Stimulated activated CD8-positive, alpha-beta memory T cell treated with anti-CD3 and anti-CD28 coated beads, Interleukin-4, amount 100 ng/mL, for 24 hours (primary cell): Measurements from ENCODE around the gene JAKMIP2.
"Not testable (repeated sequence)": the region's sequence is repeated elsewhere in the genome, so short reads cannot be mapped to it uniquely, and the experiment has no call there.

Source experiments
- DNase-seq: peaks from one replicate; pipeline ENCODE4 v3.0.0-alpha.2; 2020; ENCODE audit warnings: low read depth

Gene JAKMIP2

GRCh38 chr5:147648597-147648996, 133.9 kb downstream of the JAKMIP2 start:
- no peak for DNase-seq

DNA sequence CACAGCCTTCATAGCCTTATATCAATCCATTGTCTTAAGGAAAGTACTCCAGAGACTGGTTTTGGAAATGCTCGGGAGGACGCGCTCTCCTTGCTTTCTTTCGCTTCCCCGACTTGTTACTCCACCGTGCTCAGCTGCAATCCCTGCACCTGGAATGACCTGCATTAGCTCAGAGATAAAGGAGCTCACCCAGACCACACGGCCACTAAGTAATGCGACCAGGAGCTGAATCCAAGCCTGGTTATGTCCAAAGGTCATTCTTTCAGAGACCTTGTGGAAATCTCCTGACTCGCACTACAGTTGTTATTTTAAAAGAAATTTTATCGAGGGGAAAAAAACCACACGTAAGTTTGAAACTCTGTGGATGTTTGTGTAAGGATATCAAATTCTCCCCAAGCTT, 137.3 kb downstream of the JAKMIP2 start:
- DNase-seq, result no peak

DNA sequence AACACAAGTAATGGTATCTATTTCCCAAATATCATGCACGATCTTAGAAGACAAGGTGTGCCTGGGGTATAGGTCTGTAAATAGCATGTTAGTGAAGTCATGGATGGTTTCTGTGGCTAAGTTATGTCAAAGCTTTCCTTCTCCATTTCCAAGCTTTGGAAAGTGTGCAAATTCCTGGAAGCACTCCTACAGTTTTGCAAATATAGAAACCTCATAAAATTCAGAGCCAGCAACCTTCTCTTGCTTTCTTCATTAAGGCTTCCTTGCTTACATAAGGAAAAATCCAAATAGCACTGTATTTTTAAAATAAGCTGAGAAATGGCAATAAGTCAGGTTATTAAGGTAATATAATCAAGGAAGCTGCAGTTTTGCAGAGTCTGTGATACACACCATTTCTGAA, 138.1 kb downstream of the JAKMIP2 start:
- no peak for DNase-seq

DNA sequence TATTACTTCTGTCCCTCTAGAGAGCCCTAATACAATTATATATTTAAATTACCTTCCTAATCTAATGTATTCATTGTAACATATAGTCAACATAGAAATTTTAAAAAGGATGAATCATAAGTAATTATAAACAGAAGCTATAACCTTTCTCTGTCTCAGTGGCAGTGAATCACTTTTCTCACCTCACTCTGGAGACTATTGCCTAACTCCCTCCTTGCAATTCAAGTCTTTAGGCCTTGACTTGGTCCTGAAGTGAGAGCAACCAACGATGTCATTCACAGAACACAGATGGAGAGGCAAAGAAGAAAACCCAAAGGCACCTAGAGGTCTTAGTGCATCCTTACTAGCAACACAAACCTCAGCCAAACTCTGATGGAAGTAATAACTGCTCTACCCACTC, 139.4 kb downstream of the JAKMIP2 start:
- DNase-seq, result no peak

DNA sequence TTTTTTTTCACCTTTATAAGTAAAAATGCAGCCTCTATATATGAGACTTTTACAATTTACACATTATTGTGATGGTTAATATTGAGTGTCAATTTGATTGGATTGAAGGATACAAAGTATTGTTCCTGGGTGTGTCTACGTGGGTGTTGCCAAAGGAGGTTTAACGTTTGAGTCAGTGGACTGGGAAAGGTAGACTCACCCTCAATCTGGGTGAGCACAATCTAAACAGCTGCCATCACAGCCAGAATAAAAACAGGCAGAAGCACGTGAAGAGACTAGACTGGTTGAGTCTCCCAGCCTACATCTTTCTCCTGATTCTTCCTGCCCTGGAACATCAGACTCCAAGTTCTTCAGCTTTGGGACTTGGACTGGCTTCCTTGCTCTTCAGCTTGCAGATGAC, 139.9 kb downstream of the JAKMIP2 start:
- no peak for DNase-seq

DNA sequence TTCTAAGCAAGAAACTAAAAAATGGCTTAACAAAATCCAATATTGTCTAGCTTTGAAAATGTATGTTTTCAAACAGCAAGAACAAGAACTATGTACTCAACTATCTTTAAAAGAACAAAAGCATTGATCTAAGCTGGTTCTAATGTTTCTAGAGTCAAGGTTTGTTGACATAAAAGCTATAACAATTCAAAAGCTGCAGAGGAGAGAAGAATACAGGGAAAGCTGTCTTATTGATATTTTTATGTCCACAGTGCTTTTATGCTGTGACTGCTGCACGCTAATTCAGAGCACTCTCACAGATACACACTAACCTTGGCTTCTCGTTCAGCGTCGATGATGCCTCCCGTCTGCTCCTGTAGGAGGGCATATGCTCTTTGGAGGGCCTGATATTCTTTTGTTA, 143.2 kb downstream of the JAKMIP2 start:
- DNase-seq, result no peak

DNA sequence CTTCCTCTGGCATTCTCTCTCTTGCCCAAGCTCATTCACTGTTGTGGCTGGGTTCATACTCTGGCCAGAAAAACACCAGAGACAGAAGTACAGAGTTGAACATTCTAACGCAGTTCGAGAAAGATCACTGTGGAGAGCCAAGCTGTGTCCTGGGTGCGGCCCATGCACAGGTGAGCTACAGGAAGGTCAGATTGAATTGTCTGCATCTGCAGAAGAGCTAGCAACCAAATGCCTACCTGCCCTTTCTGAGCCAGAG, 145.9 kb downstream of the JAKMIP2 start:
- DNase-seq, result no peak

DNA sequence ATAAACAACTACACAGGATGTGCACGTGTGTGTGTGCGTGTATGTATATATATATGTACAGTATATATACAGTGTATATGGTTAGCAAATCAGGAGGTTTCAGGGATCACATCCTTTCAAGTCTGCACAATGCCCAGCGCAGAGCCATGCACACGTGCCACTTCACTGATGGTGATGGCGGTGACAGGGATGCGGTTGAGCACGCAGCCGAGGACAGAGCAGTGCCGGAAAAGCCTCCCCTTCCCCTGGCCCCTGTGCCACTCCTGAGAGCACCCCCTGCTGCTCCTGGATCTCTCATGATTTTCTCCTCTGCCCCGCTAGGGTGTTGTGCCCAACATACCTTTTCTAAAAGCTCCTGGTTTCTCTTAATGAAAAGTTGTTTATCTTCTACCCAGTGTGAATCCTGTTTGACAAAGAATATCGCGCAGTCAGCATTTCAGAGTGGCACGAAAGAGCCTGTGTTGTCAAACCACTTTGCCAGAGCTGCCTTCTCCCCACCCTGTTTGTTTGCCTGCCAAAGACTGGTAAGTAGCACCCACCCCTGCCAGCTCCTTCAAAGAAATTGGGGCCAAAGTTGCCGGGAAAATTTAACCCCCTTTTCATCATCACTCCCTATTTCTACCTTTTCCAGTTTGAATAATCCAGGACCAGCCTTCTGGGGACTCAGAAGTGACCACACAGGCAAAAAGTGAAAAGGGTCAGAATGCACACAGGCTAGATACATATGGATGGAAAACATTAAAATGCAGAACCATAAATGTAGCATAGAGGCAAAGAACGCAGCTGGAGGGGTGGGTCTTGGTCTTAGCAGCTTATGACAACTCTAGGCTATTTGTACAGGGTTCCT, 146.4 kb downstream of the JAKMIP2 start:
- DNase-seq, result no peak

- DNase-seq, result not testable (repeated sequence)
Measured at GRCh38 chr5:147635439-147635838, 147.1 kb downstream of the JAKMIP2 start.

DNA sequence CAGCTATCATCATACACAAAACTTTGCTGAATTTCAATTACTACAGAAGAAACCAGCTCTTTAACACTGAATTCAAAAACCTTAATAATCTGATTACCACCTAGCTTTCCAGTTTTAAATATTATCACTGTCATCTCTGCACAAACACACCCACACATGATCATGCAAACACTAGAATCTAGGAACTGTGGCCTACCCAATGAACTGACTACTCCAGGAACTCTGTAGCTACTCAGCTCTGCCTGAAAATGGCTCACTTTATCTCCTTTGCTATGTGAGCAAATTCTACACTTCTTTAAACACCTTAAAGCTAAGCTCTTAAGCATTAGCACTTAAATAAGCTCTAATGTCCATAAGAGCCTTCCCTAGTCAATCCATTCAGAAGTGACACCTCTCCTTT, 149.4 kb downstream of the JAKMIP2 start:
- no peak for DNase-seq

GRCh38 chr5:147631428-147632003, 151.0 kb downstream of the JAKMIP2 start:
- DNase-seq, result no peak

GRCh38 chr5:147629196-147629595, 153.3 kb downstream of the JAKMIP2 start:
- DNase-seq, result no peak

GRCh38 chr5:147628058-147628895, 154.3 kb downstream of the JAKMIP2 start:
- peak; percentile 16 for DNase-seq

GRCh38 chr5:147626464-147626863, 156.1 kb downstream of the JAKMIP2 start:
- DNase-seq, result no peak

DNA sequence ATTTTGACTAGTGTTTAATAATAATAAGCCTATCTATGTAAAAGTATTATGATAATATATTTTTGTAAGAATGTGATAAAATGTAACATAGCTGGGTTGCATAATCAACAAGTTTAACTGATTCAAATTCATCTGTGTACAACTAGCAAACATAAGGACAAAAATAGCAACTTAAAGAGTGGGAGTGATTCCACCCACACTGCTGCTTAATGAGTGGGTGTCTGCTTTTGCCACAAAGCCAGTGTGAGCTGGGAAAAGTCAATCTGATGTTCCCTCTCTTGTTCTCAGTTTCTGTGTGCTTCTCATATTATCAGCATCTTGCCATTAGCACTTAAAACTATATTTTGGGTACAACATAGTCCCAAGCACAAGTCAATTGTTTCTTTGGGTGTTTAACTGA, 161.5 kb downstream of the JAKMIP2 start:
- DNase-seq, result no peak

DNA sequence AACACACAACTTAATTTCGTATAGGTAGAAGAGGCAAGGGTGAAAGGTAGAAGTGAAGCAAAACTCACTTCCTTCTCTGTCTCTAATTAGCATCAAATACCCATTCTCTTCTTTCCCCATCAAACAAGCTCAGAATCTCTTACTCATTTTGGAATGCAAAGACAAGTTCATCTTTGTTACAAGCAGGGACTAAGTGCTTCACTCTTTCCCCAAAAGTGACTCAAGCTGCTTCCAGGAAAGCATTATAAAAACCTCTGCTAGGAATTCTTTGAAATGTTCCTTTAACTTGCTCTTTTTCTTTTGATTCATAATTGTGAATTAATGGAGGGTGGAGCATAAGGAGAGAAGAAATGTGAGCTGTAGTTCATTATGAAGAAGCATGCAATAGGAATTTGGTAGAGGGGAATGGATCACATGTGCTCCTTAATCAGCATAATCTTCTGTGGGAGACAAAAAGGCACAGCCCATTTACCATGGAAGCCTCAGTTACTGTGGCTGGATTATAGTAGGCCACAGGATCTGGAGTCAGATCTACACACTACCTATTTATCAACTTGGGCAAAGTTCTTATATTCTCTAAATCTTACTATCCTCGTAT, 163.1 kb downstream of the JAKMIP2 start:
- no peak for DNase-seq

DNA sequence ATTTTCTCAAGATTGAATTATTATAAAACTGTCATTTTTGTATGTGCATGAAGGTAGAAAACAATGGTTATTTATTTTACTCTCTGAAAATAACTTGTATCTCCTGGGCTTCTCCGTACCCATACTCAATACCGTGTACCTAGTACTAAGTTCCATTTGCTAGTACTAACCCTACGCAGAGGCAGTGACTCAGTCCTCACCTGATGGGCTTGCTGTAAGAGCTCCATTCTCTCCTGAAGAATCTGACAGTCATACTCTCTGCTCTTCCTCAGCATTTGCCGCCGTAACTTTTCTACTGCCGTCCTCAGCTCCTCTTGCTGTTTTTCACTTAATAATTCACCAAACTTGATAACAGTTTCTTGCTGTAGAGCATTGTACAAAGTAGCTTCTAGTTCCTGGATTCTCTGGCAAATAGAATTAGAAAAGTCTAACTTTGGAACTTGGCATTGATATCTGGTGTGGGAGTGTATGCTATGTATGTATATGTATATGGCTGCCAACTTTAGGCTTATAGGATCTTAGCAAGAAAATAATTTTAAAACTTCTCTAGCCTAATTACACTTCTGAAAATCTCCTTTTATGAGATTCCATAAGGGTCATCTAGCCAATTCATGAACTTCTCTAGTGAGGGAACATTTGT, 164.7 kb downstream of the JAKMIP2 start:
- DNase-seq, result no peak

DNA sequence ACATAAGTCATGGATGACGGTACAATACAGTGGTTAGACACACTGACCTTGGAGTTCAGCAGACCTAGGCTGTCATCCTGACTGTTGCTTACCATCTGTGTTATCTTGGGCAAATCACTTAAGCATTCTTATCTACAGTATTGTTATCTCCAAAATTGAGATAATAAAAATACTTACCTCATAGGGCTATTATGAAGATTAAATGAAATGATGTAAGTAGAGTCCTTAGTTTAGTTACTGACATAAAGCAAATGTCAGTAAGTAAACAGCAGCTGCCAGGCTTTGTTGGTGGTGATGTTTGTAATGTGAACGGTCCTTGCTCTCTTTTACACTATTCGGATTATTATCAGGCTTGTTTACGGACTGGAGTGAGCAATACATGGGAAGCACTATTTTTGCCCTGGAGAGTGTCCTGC, 165.3 kb downstream of the JAKMIP2 start:
- DNase-seq, result no peak

GRCh38 chr5:147616421-147616820, 166.1 kb downstream of the JAKMIP2 start:
- no peak for DNase-seq

DNA sequence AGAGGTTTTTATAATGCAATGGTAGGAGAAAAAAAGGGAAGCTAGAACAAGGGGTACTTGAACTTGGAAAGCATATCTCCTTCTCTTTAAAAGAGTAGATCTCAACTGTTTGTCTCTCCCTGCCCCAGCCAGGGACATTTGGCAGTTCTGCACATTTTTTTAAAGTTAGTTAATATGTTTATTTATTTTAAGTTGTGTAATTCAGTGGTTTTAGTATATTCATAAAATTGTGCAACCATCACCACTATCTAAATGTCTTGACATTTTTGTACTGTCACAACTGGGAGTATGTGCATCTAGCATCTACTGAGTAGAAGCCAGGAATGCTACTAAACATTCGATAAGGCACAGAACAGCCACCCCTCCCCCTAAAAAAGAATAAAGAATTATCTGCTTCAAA, 169.2 kb downstream of the JAKMIP2 start:
- no peak for DNase-seq

DNA sequence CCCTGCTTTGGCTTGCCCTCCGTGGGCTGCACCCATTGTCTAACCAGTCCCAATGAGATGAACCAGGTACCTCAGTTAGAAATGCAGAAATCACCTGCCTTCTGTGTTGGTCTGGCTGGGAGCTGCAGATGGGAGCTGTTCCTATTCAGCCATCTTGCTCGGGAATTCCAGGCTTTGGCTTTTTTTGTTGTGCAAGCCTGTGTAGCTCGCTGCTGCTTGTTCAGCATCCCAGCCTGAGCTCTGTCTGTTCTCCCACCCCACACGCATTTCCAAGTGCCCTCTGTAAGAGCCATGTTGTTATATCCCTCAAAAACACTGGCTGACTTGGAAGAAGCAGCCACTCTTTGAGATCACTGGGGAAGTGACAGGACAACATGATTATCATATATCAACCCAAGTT, 171.0 kb downstream of the JAKMIP2 start:
- no peak for DNase-seq

GRCh38 chr5:147610798-147611197, 171.7 kb downstream of the JAKMIP2 start:
- DNase-seq, result no peak
